M059J (cell line): ENCODE results near the gene CIB4. TPM values are rescaled to one million over a fixed set of nuclear protein-coding genes. Genes with fewer than 3 reads are reported as not detected.
"Not testable (repeated sequence)": the region's sequence is repeated elsewhere in the genome, so short reads cannot be mapped to it uniquely, and the experiment has no call there.

Experiments used
- DNase-seq: peaks from one replicate; pipeline ENCODE4 v3.0.0-alpha.2; 2012; ENCODE audit warnings: low read depth
- total RNA-seq: library from RNA; depleted of rRNA; stranded (reverse); fragments of >200 nt; shearing (Covaris generic); gene quantifications from 2 replicates; pipeline ENCODE4 v1.2.3, GENCODE V29; 2014

Gene CIB4
- total RNA-seq, 1 experiment from 2014 or later, result not detected

GRCh38 chr2:26568076-26568890, 72.9 kb downstream of the CIB4 start:
- no peak for DNase-seq

- DNase-seq, result no peak
Measured at GRCh38 chr2:26567534-26567933, 73.6 kb downstream of the CIB4 start.

- DNase-seq, result not testable (repeated sequence)
Measured at GRCh38 chr2:26566731-26567130, 74.4 kb downstream of the CIB4 start.

- DNase-seq, result no peak
Measured at GRCh38 chr2:26566081-26566375, 75.1 kb downstream of the CIB4 start.

GRCh38 chr2:26564121-26564644, 77.0 kb downstream of the CIB4 start:
- no peak for DNase-seq

GRCh38 chr2:26563686-26564085, 77.5 kb downstream of the CIB4 start:
- DNase-seq, result no peak

- DNase-seq, result peak; percentile 72
Measured at GRCh38 chr2:26562811-26563645, 78.1 kb downstream of the CIB4 start.

- peak; percentile 53 for DNase-seq
Measured at GRCh38 chr2:26561918-26562810, 79.0 kb downstream of the CIB4 start.

- DNase-seq, result no peak
Measured at GRCh38 chr2:26561376-26561775, 79.8 kb downstream of the CIB4 start.

- no peak for DNase-seq
Measured at GRCh38 chr2:26560892-26561291, 80.3 kb downstream of the CIB4 start.

- DNase-seq, result no peak
Measured at GRCh38 chr2:26559556-26559955, 81.6 kb downstream of the CIB4 start.

GRCh38 chr2:26559044-26559405, 82.1 kb downstream of the CIB4 start:
- DNase-seq, result no peak

GRCh38 chr2:26558271-26559043, 82.7 kb downstream of the CIB4 start:
- no peak for DNase-seq

- no peak for DNase-seq
Measured at GRCh38 chr2:26557244-26557925, 83.8 kb downstream of the CIB4 start.

GRCh38 chr2:26556309-26557243, 84.6 kb downstream of the CIB4 start:
- no peak for DNase-seq

GRCh38 chr2:26555246-26556133, 85.7 kb downstream of the CIB4 start:
- peak; percentile 11 for DNase-seq

- DNase-seq, result no peak
Measured at GRCh38 chr2:26552641-26553374, 88.4 kb downstream of the CIB4 start.
